K562 (cell line): ENCODE data around the gene ZNF426. TPM values are rescaled to one million over a fixed set of nuclear protein-coding genes. Genes with fewer than 3 reads are reported as not detected.

Experiments used
- ATF1 ChIP-seq, 2 experiments: fragments of 450-650 bp in 1 of 2; IDR thresholded peaks; 2 replicates each; pipeline ENCODE4 v1.6.1; 2016; ENCODE audit warnings: missing compliant biosample characterization in 1 of 2, missing genetic modification characterization in 1 of 2
- CBFA2T2 ChIP-seq: fragments of 450-650 bp; conservative IDR thresholded peaks from 2 replicates; pipeline ENCODE4 v1.6.1; 2017; ENCODE audit warnings: mild to moderate bottlenecking
- CBX3 ChIP-seq, 2 experiments: IDR thresholded peaks; 1 replicate in 1 of 2; 2 replicates in 1 of 2; pipeline ENCODE4 v1.6.1; 2012; ENCODE audit warnings: inconsistent platforms in 2 of 2, low read length in 2 of 2, borderline replicate concordance in 1 of 2, control low read depth in 1 of 2
- CBX5 ChIP-seq: IDR thresholded peaks from 2 replicates; pipeline ENCODE4 v1.6.1; 2014; ENCODE audit warnings: low read depth, borderline replicate concordance
- HMG20B ChIP-seq: fragments of 250-450 bp; sonication (Bioruptor Pico); IDR thresholded peaks from 2 replicates; pipeline ENCODE4 v1.5.0; 2021; ENCODE audit warnings: mild to moderate bottlenecking
- PHB ChIP-seq: fragments of 250-450 bp; sonication (Bioruptor Pico); IDR thresholded peaks from 2 replicates; pipeline ENCODE4 v1.5.0; 2021
- POLR2A ChIP-seq: fragments of 450-650 bp; conservative IDR thresholded peaks from 2 replicates; pipeline ENCODE4 v1.6.1; 2016
- RAD21 ChIP-seq, 2 experiments: fragments of 250-450 bp in 1 of 2; fragments of 450-650 bp in 1 of 2; sonication (Bioruptor Pico) in 1 of 2; formaldehyde crosslinking in 1 of 2; IDR thresholded peaks in 1 of 2; conservative IDR thresholded peaks in 1 of 2; 2 replicates each; pipeline versions ENCODE4 v1.4.0 to v1.8.0; 2020 to 2022; ENCODE audit warnings: mild to moderate bottlenecking in 2 of 2, moderate library complexity in 1 of 2
- SMARCB1 ChIP-seq: IDR thresholded peaks from 2 replicates; pipeline ENCODE4 v1.6.1; 2011; ENCODE audit warnings: improper control_type of control experiment, low read depth; ENCODE audit not compliant: insufficient read length
- SOX6 ChIP-seq: fragments of 450-650 bp; IDR thresholded peaks from 2 replicates; pipeline ENCODE4 v1.6.1; 2014; ENCODE audit warnings: mild to moderate bottlenecking
- TEAD2 ChIP-seq: fragments of 450-650 bp; IDR thresholded peaks from 2 replicates; pipeline ENCODE4 v1.6.1; 2016; ENCODE audit warnings: missing genetic modification characterization, control low read depth, missing compliant biosample characterization
- TEAD4 ChIP-seq, 2 experiments: sonication (generic) in 1 of 2; formaldehyde crosslinking in 1 of 2; IDR thresholded peaks; 2 replicates each; pipeline versions ENCODE4 v1.6.1 to v1.8.0; 2012 to 2022; ENCODE audit warnings: borderline replicate concordance in 1 of 2, inconsistent platforms in 1 of 2, low read length in 1 of 2, mild to moderate bottlenecking in 1 of 2, missing genetic modification reagents in 1 of 2
- ZNF280B ChIP-seq: fragments of 250-450 bp; sonication (Bioruptor Pico); IDR thresholded peaks from 2 replicates; pipeline ENCODE4 v1.5.1; 2021; ENCODE audit warnings: mild to moderate bottlenecking
- ZNF75A ChIP-seq: fragments of 450-650 bp; formaldehyde crosslinking; IDR thresholded peaks from 2 replicates; pipeline ENCODE4 v1.4.0; 2020; ENCODE audit warnings: mild to moderate bottlenecking
- polyA plus RNA-seq, 8 experiments: library from polyadenylated mRNA; depleted of rRNA in 4 of 8; stranded (reverse) in 5 of 8; unstranded in 3 of 8; fragments of >200 nt; fragmentation: Nextera tagmentation in 2 of 8; fragmentation: Illumina TruSeq in 1 of 8; extraction: Ambion mirVana in 2 of 8; extraction: Trizol in 1 of 8; gene quantifications; 2 replicates each; pipeline versions ENCODE4 v1.2.1 to v1.2.3, GENCODE V29; 2011 to 2014; ENCODE audit warnings: inconsistent platforms in 1 of 8, missing spikeins in 1 of 8
- total RNA-seq, 7 experiments: library from RNA; depleted of rRNA in 6 of 7; stranded (reverse); fragments of >200 nt in 6 of 7; fragmentation: Illumina TruSeq in 2 of 7; extraction: Trizol in 2 of 7; gene quantifications; 2 replicates each; pipeline versions ENCODE4 v1.2.1 to v1.2.3, GENCODE V29; 2011 to 2021; ENCODE audit warnings: low replicate concordance in 1 of 7
- TF ChIP-seq, protein P1 (sequence below): fragments of 250-450 bp; sonication (Bioruptor Pico); IDR thresholded peaks from 2 replicates; pipeline ENCODE4 v1.8.0; 2022; ENCODE audit warnings: inconsistent platforms
- TF ChIP-seq, protein P2 (sequence below), 2 experiments: fragments of 450-650 bp; IDR thresholded peaks; 2 replicates each; pipeline ENCODE4 v1.6.1; 2016; ENCODE audit warnings: mild to moderate bottlenecking in 2 of 2, borderline replicate concordance in 1 of 2, low read depth in 1 of 2, moderate library complexity in 1 of 2

The ZNF426 gene
- total and polyA plus RNA-seq, 9 of the 15 experiments (the other 6 are each of a cell fraction or from before 2014, with no cell fraction given): 3.2 to 14.3 (median 6.9) TPM

GRCh38 chr19:9565900-9566705 lies 27.7 kb upstream of the ZNF426 start (continued):
- TF ChIP-seq ZNF280B (CRISPR knock-in tag) (peak; percentile 80), RAD21 (CRISPR knock-in tag; conservative IDR thresholded peaks at IDR 0.05 in 1 of 2, IDR thresholded peaks at IDR 0.05 in 1 of 2) (no peak), CBX5 (peak; percentile 93; the same call in 1 of the 2 replicates), TEAD4 (IDR thresholded peaks at IDR 0.05; ENCODE audit: low read length) (peak; percentile 81), TEAD4 (CRISPR knock-in tag; IDR thresholded peaks at IDR 0.05; ENCODE audit: borderline replicate concordance) (no peak), PHB (CRISPR knock-in tag) (no peak), HMG20B (no peak), SMARCB1 (no peak), CBX3 (IDR thresholded peaks at IDR 0.05; ENCODE audit: borderline replicate concordance in 1 of 2, low read length in 2 of 2) (peak in 1 of 2 experiments; percentile 93; a peak in 2 of 3 replicates), SOX6 (peak; percentile 78), ATF1 (CRISPR knock-in tag; IDR thresholded peaks at IDR 0.05) (no peak), ATF1 (tag; IDR thresholded peaks at IDR 0.05) (no peak), ZNF75A (peak; percentile 100), POLR2A (peak; percentile 43), TEAD2 (tag) (0 out of 2 replicates have a peak, but pooled peaks have one; percentile 10), CBFA2T2 (no peak)
- TF ChIP-seq, protein P1, sequence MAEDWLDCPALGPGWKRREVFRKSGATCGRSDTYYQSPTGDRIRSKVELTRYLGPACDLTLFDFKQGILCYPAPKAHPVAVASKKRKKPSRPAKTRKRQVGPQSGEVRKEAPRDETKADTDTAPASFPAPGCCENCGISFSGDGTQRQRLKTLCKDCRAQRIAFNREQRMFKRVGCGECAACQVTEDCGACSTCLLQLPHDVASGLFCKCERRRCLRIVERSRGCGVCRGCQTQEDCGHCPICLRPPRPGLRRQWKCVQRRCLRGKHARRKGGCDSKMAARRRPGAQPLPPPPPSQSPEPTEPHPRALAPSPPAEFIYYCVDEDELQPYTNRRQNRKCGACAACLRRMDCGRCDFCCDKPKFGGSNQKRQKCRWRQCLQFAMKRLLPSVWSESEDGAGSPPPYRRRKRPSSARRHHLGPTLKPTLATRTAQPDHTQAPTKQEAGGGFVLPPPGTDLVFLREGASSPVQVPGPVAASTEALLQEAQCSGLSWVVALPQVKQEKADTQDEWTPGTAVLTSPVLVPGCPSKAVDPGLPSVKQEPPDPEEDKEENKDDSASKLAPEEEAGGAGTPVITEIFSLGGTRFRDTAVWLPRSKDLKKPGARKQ: peak; percentile 97
- TF ChIP-seq, protein P2, sequence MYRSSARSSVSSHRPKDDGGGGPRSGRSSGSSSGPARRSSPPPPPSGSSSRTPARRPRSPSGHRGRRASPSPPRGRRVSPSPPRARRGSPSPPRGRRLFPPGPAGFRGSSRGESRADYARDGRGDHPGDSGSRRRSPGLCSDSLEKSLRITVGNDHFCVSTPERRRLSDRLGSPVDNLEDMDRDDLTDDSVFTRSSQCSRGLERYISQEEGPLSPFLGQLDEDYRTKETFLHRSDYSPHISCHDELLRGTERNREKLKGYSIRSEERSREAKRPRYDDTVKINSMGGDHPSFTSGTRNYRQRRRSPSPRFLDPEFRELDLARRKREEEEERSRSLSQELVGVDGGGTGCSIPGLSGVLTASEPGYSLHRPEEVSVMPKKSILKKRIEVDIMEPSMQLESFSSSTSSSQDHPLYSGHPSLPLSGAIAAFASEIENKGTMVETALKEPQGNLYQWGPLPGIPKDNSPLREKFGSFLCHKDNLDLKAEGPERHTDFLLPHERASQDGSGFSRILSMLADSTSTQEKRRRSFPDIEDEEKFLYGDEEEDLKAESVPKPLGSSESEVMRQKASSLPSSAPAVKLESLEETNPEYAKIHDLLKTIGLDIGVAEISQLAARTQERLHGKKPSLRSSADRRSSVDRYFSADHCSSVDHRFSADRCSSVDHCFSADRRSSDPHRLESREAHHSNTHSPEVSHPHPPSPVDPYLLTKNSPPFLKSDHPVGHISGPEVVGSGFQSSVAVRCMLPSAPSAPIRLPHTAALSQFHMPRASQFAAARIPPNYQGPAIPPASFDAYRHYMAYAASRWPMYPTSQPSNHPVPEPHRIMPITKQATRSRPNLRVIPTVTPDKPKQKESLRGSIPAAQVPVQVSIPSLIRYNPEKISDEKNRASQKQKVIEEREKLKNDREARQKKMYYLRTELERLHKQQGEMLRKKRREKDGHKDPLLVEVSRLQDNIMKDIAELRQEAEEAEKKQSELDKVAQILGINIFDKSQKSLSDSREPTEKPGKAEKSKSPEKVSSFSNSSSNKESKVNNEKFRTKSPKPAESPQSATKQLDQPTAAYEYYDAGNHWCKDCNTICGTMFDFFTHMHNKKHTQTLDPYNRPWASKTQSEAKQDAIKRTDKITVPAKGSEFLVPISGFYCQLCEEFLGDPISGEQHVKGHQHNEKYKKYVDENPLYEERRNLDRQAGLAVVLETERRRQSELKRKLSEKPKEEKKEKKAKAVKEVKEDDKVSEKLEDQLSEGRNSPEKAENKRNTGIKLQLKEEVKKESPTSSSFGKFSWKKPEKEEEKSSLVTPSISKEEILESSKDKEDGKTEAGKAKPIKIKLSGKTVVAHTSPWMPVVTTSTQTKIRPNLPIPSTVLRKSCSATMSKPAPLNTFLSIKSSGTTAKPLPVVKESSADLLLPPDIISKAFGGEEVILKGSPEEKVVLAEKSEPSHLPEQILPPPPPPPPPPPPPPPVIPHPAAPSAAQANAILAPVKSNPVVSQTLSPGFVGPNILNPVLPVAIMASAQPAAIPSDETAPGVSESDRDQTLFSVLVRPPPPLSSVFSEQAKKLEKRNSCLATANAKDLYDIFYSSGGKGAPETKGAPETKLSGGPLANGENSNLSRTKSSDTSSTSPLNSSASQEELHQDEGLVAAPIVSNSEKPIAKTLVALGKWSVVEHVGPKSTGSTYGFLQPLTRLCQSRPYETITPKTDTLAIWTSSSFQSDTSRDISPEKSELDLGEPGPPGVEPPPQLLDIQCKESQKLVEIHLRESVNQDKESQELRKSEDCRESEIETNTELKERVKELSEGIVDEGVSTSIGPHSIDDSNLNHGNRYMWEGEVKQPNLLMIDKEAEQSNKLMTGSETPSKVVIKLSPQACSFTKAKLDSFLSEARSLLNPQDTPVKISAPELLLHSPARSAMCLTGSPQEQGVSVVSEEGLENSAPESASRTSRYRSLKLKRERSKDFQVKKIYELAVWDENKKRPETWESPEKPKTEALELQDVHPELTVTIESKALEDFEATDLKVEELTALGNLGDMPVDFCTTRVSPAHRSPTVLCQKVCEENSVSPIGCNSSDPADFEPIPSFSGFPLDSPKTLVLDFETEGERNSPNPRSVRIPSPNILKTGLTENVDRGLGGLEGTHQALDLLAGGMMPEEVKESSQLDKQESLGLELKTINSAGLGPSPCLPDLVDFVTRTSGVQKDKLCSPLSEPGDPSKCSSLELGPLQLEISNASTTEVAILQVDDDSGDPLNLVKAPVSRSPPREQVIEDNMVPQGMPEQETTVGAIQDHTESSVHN (IDR thresholded peaks at IDR 0.05; ENCODE audit: borderline replicate concordance in 1 of 2, low read depth in 1 of 2): 0 out of 4 replicates have a peak, but pooled peaks of 1 of the 2 experiments have one; percentile 37
